ENCODE data around the gene MVB12B.
"Not testable (repeated sequence)": the region's sequence is repeated elsewhere in the genome, so short reads cannot be mapped to it uniquely, and the experiment has no call there.

- not testable (repeated sequence) for TF ChIP-seq EZH2 (IDR thresholded peaks at IDR 0.05); POLR2AphosphoS5 (IDR thresholded peaks at IDR 0.05; ENCODE audit: borderline replicate concordance, low read depth, low read length); FOXP2 (optimal IDR thresholded peaks at IDR 0.05; ENCODE audit: control extremely low read depth, extremely low read length, insufficient read depth)
Measured at GRCh38 chr9:126285652-126286051, 41.0 kb upstream of the MVB12B start.
